Hepatocyte (in vitro differentiated cells): ENCODE measurements around the gene BLACAT1.

Experiments used
- EZH2 ChIP-seq: fragments of 200-600 bp; sonication (generic); IDR thresholded peaks from 2 replicates; pipeline ENCODE4 v1.6.1; 2016; ENCODE audit warnings: antibody characterized with exemption, mild to moderate bottlenecking, borderline replicate concordance
- TF ChIP-seq, protein P1 (sequence below): fragments of 200-600 bp; sonication (generic); IDR thresholded peaks from 2 replicates; pipeline ENCODE4 v1.5.1; 2016; ENCODE audit warnings: antibody characterized with exemption, mild to moderate bottlenecking; ENCODE audit not compliant: poor library complexity

DNA sequence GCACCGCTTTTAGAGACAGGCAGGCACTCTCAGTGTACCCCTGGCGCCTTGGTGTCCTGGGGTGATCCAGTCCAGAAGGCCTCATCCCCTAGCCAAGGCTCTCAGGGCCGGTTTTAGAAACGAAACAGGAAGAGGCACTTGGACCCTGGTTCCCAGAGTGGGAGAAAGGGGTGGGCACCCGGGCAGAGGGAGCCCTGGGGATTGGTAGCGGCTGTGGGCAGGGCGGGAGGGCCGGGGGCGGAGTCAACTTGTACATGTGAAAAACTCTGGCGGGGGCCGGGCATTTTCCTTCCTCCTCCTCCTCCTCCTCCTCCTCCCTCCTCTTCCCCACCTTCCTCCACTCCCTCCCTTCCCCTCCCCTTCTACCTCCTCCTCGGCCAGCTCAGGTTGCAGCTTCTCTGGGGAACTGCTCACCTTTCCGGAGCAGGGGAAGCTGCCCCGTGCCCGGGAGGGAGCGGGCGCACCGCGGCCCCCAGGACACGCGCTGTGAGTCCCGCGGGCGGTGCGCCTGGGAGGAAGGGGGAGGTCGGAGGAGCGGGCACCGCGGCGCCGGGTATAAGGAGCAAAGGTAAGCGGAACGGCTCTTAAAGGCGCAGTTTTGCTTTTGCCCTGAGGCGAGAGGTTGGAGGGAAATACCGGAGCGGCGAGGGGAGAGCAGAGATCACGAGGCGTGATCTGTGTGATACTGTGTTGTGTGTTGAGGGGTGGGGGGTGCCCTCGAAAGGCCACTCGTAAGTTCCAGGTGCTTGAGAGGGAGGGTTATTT, 48.6 kb upstream of the BLACAT1 start, which contains the start of gene CDK18:
- no peak for TF ChIP-seq EZH2
- TF ChIP-seq, protein P1, sequence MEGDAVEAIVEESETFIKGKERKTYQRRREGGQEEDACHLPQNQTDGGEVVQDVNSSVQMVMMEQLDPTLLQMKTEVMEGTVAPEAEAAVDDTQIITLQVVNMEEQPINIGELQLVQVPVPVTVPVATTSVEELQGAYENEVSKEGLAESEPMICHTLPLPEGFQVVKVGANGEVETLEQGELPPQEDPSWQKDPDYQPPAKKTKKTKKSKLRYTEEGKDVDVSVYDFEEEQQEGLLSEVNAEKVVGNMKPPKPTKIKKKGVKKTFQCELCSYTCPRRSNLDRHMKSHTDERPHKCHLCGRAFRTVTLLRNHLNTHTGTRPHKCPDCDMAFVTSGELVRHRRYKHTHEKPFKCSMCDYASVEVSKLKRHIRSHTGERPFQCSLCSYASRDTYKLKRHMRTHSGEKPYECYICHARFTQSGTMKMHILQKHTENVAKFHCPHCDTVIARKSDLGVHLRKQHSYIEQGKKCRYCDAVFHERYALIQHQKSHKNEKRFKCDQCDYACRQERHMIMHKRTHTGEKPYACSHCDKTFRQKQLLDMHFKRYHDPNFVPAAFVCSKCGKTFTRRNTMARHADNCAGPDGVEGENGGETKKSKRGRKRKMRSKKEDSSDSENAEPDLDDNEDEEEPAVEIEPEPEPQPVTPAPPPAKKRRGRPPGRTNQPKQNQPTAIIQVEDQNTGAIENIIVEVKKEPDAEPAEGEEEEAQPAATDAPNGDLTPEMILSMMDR = no peak
